ENCODE data around the gene GRIN1. TPM values are rescaled to one million over a fixed set of nuclear protein-coding genes. Genes with fewer than 3 reads are reported as not detected.
A peak's percentile ranks its signal among the peaks of the same experiment; 100 is the strongest.

Gene GRIN1
- total RNA-seq, 1 experiment from 2014 or later, result 2.9 TPM

GRCh38 chr9:137198051-137198901 lies 59.3 kb downstream of the GRIN1 start:
- peak overlapping the region; percentile 41 to 65; a peak in 4 of 5 replicates for H3K4me3 Mint-ChIP-seq
- DNase-seq, result no peak
- Histone ChIP-seq H2BK15ac (ENCODE audit: low read depth, low read length) (no peak overlapping the region), H3K4ac (ENCODE audit: low read depth, low read length) (no peak overlapping the region), H2BK5ac (ENCODE audit: insufficient read length, low read length) (no peak overlapping the region), H3K27ac (ENCODE audit: insufficient read length, low read depth, low read length) (no peak overlapping the region), H2AK5ac (ENCODE audit: insufficient read length, low read length) (no peak overlapping the region), H3K9ac (ENCODE audit: extremely low read depth, insufficient read length, low read length) (peak overlapping the region; percentile 5), H3K4me2 (ENCODE audit: insufficient read depth, insufficient read length, low read length) (no peak overlapping the region), H3K27me3 (ENCODE audit: insufficient read depth, low read length) (no peaks in the 10 kb centered on the region), H3K23me2 (ENCODE audit: insufficient read length, low read depth, low read length, poor library complexity, severe bottlenecking) (peaks cover 2% of the 10 kb centered on the region), H3K18ac (ENCODE audit: insufficient read length, low read depth, low read length) (no peak overlapping the region), H4K8ac (replicated peaks; ENCODE audit: insufficient read length, low read depth, low read length) (no peak overlapping the region), H2BK12ac (ENCODE audit: insufficient read length, low read depth, low read length) (no peak overlapping the region), H2BK20ac (ENCODE audit: low read depth, low read length, poor library complexity, severe bottlenecking) (no peak overlapping the region), H4K91ac (ENCODE audit: insufficient read length, low read depth, low read length) (no peak overlapping the region), H3K14ac (ENCODE audit: insufficient read depth, low read length) (no peak overlapping the region), H4K5ac (ENCODE audit: insufficient read length, low read depth, low read length) (no peak overlapping the region), H2BK120ac (ENCODE audit: low read depth, low read length, poor library complexity, severe bottlenecking) (no peak overlapping the region), H3K9me3 (ENCODE audit: control insufficient read depth, low read depth, low read length) (no peaks in the 10 kb centered on the region), H3K56ac (ENCODE audit: insufficient read length, low read depth, low read length) (no peak overlapping the region), H3K79me1 (ENCODE audit: insufficient read depth, low read depth, low read length, poor library complexity, severe bottlenecking) (peaks cover 3% of the 10 kb centered on the region), H3K23ac (ENCODE audit: insufficient read length, low read depth, low read length) (no peak overlapping the region), H3K79me2 (ENCODE audit: insufficient read depth, low read length) (no peaks in the 10 kb centered on the region), H3K4me1 (ENCODE audit: insufficient read depth, low read length) (no peaks in the 10 kb centered on the region), H3T11ph (ENCODE audit: low read length) (no peak overlapping the region), H2AFZ (ENCODE audit: low read length) (no peak overlapping the region), H4K20me1 (ENCODE audit: control insufficient read depth, insufficient read depth, insufficient read length) (no peaks in the 10 kb centered on the region)
- no CpG with 5 or more reads among the region's 19 CpGs for WGBS (ENCODE audit: extremely low coverage, insufficient read length, low lambda C conversion rate)
- no peaks in the 10 kb centered on the region for H3K9me3 Mint-ChIP-seq
- peaks cover 12 to 28% of the 10 kb centered on the region in 2 experiments for H3K4me1 Mint-ChIP-seq
- H3K36me3 Mint-ChIP-seq (ENCODE audit: insufficient read depth in 1 of 3, low read depth in 3 of 3), result no peaks in the 10 kb centered on the region; a peak in 1 of 7 replicates
- TF ChIP-seq, protein P1, sequence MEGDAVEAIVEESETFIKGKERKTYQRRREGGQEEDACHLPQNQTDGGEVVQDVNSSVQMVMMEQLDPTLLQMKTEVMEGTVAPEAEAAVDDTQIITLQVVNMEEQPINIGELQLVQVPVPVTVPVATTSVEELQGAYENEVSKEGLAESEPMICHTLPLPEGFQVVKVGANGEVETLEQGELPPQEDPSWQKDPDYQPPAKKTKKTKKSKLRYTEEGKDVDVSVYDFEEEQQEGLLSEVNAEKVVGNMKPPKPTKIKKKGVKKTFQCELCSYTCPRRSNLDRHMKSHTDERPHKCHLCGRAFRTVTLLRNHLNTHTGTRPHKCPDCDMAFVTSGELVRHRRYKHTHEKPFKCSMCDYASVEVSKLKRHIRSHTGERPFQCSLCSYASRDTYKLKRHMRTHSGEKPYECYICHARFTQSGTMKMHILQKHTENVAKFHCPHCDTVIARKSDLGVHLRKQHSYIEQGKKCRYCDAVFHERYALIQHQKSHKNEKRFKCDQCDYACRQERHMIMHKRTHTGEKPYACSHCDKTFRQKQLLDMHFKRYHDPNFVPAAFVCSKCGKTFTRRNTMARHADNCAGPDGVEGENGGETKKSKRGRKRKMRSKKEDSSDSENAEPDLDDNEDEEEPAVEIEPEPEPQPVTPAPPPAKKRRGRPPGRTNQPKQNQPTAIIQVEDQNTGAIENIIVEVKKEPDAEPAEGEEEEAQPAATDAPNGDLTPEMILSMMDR (conservative IDR thresholded peaks at IDR 0.05), result no peak
- H3K27me3 Mint-ChIP-seq (ENCODE audit: low read depth), result peaks cover 2% of the 10 kb centered on the region; the same call in 1 of the 2 replicates
- no peak overlapping the region for H3K27ac Mint-ChIP-seq

All from H9 (cell line).